Activated T-helper 1 cell treated with anti-CD3 and anti-CD28 coated beads, Interleukin-12 subunit alpha, Interleukin-12 subunit beta, Interleukin-2, Interleukin-4 antibody, amounts not matched to agents 30 ng/mL and 10 ng/mL and 1 ng/mL, durations not matched to agents 14 hours and 24 hours and 36 hours (primary cell): ENCODE data around the gene EPB41L4B. TPM values are rescaled to one million over a fixed set of nuclear protein-coding genes. Genes with fewer than 3 reads are reported as not detected.

ENCODE experiments used
- DNase-seq: peaks from one replicate; pipeline ENCODE4 v3.0.0; 2021; ENCODE audit warnings: low spot score
- H3K27ac Mint-ChIP-seq: one replicate; pipeline ENCODE4 v1.8.0; 2021; ENCODE audit warnings: mild to moderate bottlenecking, mixed read lengths
- H3K27me3 Mint-ChIP-seq: one replicate; pipeline ENCODE4 v1.8.0; 2022; ENCODE audit warnings: mild to moderate bottlenecking, moderate library complexity, mixed read lengths; ENCODE audit not compliant: insufficient read depth
- H3K36me3 Mint-ChIP-seq: one replicate; pipeline ENCODE4 v1.8.0; 2021; ENCODE audit warnings: low read depth, mixed read lengths
- H3K4me1 Mint-ChIP-seq: one replicate; pipeline ENCODE4 v1.8.0; 2021; ENCODE audit warnings: low read depth, mixed read lengths
- H3K4me3 Mint-ChIP-seq: one replicate; pipeline ENCODE4 v1.8.0; 2021; ENCODE audit warnings: mild to moderate bottlenecking, moderate library complexity, mixed read lengths
- H3K9me3 Mint-ChIP-seq: one replicate; pipeline ENCODE4 v1.8.0; 2021; ENCODE audit warnings: mixed read lengths
- intact Hi-C: fragments of 100-400 bp; cut with micrococcal nuclease; formaldehyde crosslinking; loops from one replicate; pipeline ENCODE4 v1.15.1; 2024
- total RNA-seq: library from RNA; stranded (reverse); gene quantifications from 2 replicates; pipeline ENCODE4 v1.2.3, GENCODE V29; 2022

Gene EPB41L4B
- total RNA-seq, 1 donor from 2014 or later: 2.2 TPM

- H3K27ac Mint-ChIP-seq: no peak overlapping the region
- H3K36me3 Mint-ChIP-seq: no peaks in the 10 kb centered on the region
- DNase-seq: no peak
- H3K4me1 Mint-ChIP-seq: no peaks in the 10 kb centered on the region
- intact Hi-C loops: no loop called here
- no peaks in the 10 kb centered on the region for H3K9me3 Mint-ChIP-seq
- H3K27me3 Mint-ChIP-seq: peaks cover 27% of the 10 kb centered on the region
- H3K4me3 Mint-ChIP-seq: no peak overlapping the region
Measured at GRCh38 chr9:109186857-109187520, 133.9 kb downstream of the EPB41L4B start.

- H3K4me3 Mint-ChIP-seq: no peak overlapping the region
- peaks cover 2% of the 10 kb centered on the region for H3K36me3 Mint-ChIP-seq
Measured at GRCh38 chr9:109182940-109183798, 137.7 kb downstream of the EPB41L4B start.

GRCh38 chr9:109182550-109182939 is 138.3 kb downstream of the EPB41L4B start:
- Mint-ChIP-seq H3K4me3 (no peak overlapping the region), H3K9me3 (no peaks in the 10 kb centered on the region), H3K36me3 (peaks cover 2% of the 10 kb centered on the region), H3K27ac (no peak overlapping the region), H3K27me3 (peaks cover 37% of the 10 kb centered on the region), H3K4me1 (peaks cover 7% of the 10 kb centered on the region)
- no peak for DNase-seq
- intact Hi-C loops: loop anchor here (2.0 to 5.0 kb wide), 2 partner anchors 295 to 338 kb away; no protein-coding TSS in a partner anchor

More at GRCh38 chr9:109182940-109183798, 137.7 kb downstream of the EPB41L4B start:
- no peaks in the 10 kb centered on the region for H3K9me3 Mint-ChIP-seq
- H3K27ac Mint-ChIP-seq: no peak overlapping the region
- H3K27me3 Mint-ChIP-seq: peaks cover 42% of the 10 kb centered on the region
- intact Hi-C loops: loop anchor here (1.0 to 5.0 kb wide), 3 partner anchors 138 to 338 kb away; partner anchors contain the start of gene EPB41L4B
- H3K4me1 Mint-ChIP-seq: peaks cover 7% of the 10 kb centered on the region
- DNase-seq: no peak

GRCh38 chr9:109181284-109181683 is 139.6 kb downstream of the EPB41L4B start:
- Mint-ChIP-seq H3K36me3 (peaks cover 2% of the 10 kb centered on the region), H3K27me3 (peaks cover 34% of the 10 kb centered on the region), H3K4me1 (peaks cover 7% of the 10 kb centered on the region), H3K9me3 (no peaks in the 10 kb centered on the region), H3K4me3 (no peak overlapping the region), H3K27ac (no peak overlapping the region)
- DNase-seq: peak; percentile 21
- intact Hi-C loops: loop anchor here (1.0 to 5.0 kb wide), 7 partner anchors 61 to 294 kb away; no protein-coding TSS in a partner anchor

GRCh38 chr9:109179801-109180523 is 140.9 kb downstream of the EPB41L4B start:
- intact Hi-C loops: loop anchor here (2.0 to 5.0 kb wide), 2 partner anchors 231 to 293 kb away; no protein-coding TSS in a partner anchor
- H3K9me3 Mint-ChIP-seq: no peaks in the 10 kb centered on the region
- peaks cover 37% of the 10 kb centered on the region for H3K27me3 Mint-ChIP-seq
- no peak overlapping the region for H3K4me3 Mint-ChIP-seq
- H3K36me3 Mint-ChIP-seq: peaks cover 2% of the 10 kb centered on the region
- peaks cover 7% of the 10 kb centered on the region for H3K4me1 Mint-ChIP-seq
- DNase-seq: no peak
- peak overlapping the region; percentile 49 for H3K27ac Mint-ChIP-seq

DNA sequence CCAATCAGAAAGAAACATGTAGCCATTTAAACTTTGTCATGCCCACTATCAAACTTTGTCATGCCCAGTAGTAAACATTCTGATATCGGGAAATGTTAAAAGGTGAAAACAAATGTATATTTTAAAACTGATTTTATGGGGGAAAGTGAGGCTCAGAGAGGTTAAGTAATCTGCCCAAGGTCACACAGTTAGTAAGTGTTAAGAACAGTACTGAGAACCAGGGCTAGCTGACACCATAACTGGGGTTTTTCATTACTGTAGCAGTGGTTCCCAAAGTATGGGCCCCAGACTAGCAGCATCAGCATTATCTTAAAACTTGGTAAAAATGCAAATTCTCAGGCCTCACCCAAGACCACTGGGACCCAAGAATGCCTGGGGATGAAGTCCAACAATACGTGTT is 143.9 kb downstream of the EPB41L4B start:
- H3K9me3 Mint-ChIP-seq: no peaks in the 10 kb centered on the region
- H3K4me1 Mint-ChIP-seq: peaks cover 9% of the 10 kb centered on the region
- no peak overlapping the region for H3K27ac Mint-ChIP-seq
- H3K4me3 Mint-ChIP-seq: no peak overlapping the region
- peaks cover 21% of the 10 kb centered on the region for H3K27me3 Mint-ChIP-seq
- intact Hi-C loops: no loop called here
- peaks cover 2% of the 10 kb centered on the region for H3K36me3 Mint-ChIP-seq
- DNase-seq: no peak

DNA sequence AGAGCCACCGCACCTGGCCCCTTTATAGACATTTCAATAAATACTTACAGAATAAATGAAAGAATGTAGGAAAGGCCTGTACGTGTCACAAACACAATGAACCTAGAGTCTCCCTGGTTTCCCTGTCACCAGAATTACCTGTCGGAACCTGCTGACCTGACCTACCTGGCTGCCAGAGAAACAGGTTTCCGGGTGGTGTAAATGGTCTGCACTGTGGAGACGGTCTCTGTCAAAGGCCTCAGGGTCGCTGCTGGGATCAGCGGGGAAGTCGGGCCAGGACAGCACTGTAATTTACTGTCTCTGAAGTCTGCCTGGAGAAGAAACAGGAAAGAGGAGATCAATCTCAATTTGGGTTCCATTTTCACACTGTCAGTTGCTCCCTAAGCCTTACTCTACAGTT is 144.5 kb downstream of the EPB41L4B start:
- DNase-seq: no peak
- intact Hi-C loops: no loop called here
- Mint-ChIP-seq H3K27ac (no peak overlapping the region), H3K36me3 (peaks cover 2% of the 10 kb centered on the region), H3K27me3 (peaks cover 23% of the 10 kb centered on the region), H3K9me3 (no peaks in the 10 kb centered on the region), H3K4me1 (peaks cover 11% of the 10 kb centered on the region), H3K4me3 (no peak overlapping the region)

DNA sequence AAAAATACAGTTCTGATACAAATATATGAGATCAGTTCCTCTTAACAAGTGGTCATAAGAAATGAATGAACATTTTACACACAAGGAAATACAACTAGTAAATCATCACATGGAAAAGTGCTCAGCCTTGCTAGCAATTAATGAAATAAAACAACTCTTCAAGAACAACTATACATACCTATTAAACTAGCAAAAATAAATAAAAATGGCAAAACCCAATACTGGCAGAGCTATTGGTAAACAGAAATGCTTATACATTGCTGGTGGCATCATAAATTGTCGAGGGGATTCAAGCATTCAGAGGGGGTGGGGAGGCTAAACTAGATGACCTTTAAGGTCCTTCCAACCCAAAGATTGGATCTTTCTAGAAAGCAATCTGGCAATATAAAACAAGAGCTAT is 147.9 kb downstream of the EPB41L4B start:
- Mint-ChIP-seq H3K36me3 (no peaks in the 10 kb centered on the region), H3K27ac (no peak overlapping the region), H3K4me1 (peaks cover 7% of the 10 kb centered on the region), H3K27me3 (peaks cover 20% of the 10 kb centered on the region), H3K9me3 (no peaks in the 10 kb centered on the region), H3K4me3 (no peak overlapping the region)
- DNase-seq: no peak
- intact Hi-C loops: no loop called here

DNA sequence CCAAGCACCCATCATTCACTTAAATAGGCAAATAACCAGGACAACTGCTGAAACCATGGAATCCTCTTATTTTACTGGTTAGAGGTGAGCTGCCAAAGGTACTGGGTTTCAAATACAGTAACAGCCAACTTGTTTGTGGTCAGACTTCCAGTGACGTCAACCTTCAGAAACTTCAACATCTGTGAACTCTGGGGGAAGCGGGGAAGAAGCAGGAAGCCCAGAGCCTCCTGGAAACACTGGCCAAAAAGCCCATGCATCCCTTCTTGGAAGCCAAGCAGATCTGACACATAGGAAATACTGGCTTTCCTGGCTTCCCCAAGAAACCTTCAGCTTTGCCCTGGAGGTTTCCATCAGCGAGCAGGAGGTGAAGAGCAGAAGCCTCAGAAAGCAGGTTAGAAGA is 148.9 kb downstream of the EPB41L4B start:
- Mint-ChIP-seq H3K27me3 (peaks cover 29% of the 10 kb centered on the region), H3K27ac (no peak overlapping the region), H3K4me3 (no peak overlapping the region), H3K9me3 (no peaks in the 10 kb centered on the region), H3K36me3 (no peaks in the 10 kb centered on the region), H3K4me1 (peaks cover 7% of the 10 kb centered on the region)
- intact Hi-C loops: no loop called here
- no peak for DNase-seq

GRCh38 chr9:109168170-109168569 is 152.7 kb downstream of the EPB41L4B start:
- H3K27me3 Mint-ChIP-seq: peaks cover 51% of the 10 kb centered on the region
- DNase-seq: no peak
- no peaks in the 10 kb centered on the region for H3K36me3 Mint-ChIP-seq
- peaks cover 11% of the 10 kb centered on the region for H3K9me3 Mint-ChIP-seq
- intact Hi-C loops: no loop called here
- no peak overlapping the region for H3K27ac Mint-ChIP-seq
- H3K4me1 Mint-ChIP-seq: peaks cover 7% of the 10 kb centered on the region
- no peak overlapping the region for H3K4me3 Mint-ChIP-seq

GRCh38 chr9:109167716-109168115 is 153.1 kb downstream of the EPB41L4B start:
- intact Hi-C loops: no loop called here

GRCh38 chr9:109166771-109167601 is 153.9 kb downstream of the EPB41L4B start, which contains the start of gene FRRS1L:
Gene FRRS1L (minus strand): TSS chr9:109167249. CDS start chr9:109167138, 111 bp downstream.
- peaks cover 48% of the 10 kb centered on the region for H3K27me3 Mint-ChIP-seq
- no peak within 1 kb of the TSS for H3K4me3 Mint-ChIP-seq
- no peaks in the 10 kb centered on the region for H3K36me3 Mint-ChIP-seq
- peaks cover 5% of the 10 kb centered on the region for H3K4me1 Mint-ChIP-seq
- intact Hi-C loops: no loop called here
- DNase-seq: no peak
- peaks cover 11% of the 10 kb centered on the region for H3K9me3 Mint-ChIP-seq
- H3K27ac Mint-ChIP-seq: no peak within 1 kb of the TSS

More at GRCh38 chr9:109167716-109168115, 153.1 kb downstream of the EPB41L4B start:
- Mint-ChIP-seq H3K4me1 (peaks cover 7% of the 10 kb centered on the region), H3K4me3 (no peak overlapping the region), H3K27ac (no peak overlapping the region), H3K36me3 (no peaks in the 10 kb centered on the region), H3K9me3 (peaks cover 11% of the 10 kb centered on the region), H3K27me3 (peaks cover 51% of the 10 kb centered on the region)
- DNase-seq: no peak
